ENCODE data around the gene SNTG2.

SNTG2 gene

GRCh38 chr2:1318366-1319009 is 367.8 kb downstream of the SNTG2 start:
- no peak for DNase-seq (ENCODE audit: low read depth)

DNA sequence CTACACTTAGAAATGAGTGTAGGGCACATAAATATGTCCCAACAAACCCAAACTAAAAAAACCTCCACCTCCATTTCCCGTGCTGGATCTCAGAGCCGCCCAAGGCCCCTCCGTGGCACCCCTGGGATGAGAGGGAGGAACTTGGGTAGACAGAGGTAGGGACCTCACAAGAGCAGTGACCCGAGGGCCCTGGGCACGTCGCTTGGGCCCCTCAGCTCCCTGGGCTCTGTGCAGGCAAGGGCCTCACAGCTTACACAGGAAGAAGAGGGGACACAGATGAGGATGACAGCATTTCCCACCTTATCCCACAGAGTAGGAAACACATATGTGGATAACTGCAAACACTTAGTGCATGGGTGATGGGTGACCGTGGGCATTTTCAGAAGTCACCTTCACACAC is 368.7 kb downstream of the SNTG2 start:
- no peak for DNase-seq (ENCODE audit: low read depth)

GRCh38 chr2:1321321-1321720 is 370.7 kb downstream of the SNTG2 start:
- no peak for DNase-seq (ENCODE audit: low read depth)

GRCh38 chr2:1324884-1325283 is 374.2 kb downstream of the SNTG2 start:
- no peak for DNase-seq (ENCODE audit: low read depth)

DNA sequence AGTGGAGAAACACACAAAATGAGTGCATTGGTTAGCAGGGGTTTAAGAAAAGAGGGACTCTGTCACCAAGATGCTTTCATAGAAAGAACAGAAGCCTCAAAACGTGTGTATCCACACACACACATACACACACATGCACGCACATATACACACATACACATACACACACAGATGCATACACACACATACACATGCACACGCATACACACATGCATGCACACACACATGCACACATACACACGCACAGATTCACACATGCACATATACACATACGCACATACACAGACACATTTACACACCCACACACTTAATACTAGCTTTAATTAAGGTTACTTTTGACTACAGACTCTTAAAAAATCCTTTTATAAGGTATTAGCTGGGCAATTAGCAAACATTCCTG is 378.0 kb downstream of the SNTG2 start:
- DNase-seq (ENCODE audit: low read depth): no peak

DNA sequence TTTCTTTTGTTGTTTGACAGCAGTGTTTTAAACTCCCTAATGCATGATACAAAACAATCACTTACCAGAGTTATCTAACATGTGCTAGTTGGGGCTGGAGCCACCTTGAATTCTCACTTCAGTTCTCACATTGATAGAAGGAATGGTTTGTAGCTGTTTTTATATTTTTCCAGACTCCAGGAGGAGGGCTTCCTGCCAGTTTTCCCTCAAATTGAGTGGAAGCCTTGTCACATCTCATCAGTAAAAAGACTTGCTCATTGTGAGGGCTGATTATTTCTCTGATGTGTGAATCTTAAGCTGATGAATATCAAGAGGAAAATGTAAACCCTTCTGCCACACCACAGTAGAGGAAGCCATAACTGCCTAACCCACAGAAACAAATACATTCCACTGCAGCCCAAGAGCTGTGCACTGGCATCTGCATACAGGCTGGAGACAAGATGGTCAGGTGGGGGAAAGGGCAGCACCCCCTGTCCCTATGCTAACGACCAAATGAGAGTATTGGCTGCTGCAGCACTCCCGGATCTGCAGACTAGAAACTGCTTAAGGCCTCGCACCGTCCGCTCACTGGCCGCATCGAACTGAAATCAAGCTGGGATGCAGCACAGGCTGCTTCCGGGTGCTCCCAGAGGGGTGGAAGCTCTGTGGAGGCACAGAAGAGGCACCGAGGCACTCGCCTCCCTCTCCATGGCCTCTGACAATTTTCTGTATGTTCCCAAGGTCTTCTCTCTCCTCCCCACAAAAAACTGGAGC is 388.9 kb downstream of the SNTG2 start:
- no peak for DNase-seq (ENCODE audit: low read depth)

DNA sequence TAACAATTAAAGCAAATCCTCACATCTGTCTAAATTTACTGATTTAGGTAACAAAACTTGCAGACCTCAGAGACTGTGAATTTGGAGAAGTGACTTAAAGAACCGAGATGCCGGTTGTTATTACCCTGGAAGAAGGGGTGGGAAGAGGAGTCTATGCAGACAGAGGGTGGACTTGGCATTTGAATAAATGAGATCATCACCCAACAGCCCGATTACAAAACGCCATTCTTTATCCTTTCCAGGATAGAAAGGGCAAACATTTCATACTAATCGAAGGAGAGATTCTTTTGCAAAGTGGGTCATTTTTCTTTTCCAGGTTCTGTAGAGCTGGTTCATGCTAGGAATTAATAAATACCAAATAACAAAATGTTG is 389.5 kb downstream of the SNTG2 start:
- DNase-seq (ENCODE audit: low read depth): no peak

DNA sequence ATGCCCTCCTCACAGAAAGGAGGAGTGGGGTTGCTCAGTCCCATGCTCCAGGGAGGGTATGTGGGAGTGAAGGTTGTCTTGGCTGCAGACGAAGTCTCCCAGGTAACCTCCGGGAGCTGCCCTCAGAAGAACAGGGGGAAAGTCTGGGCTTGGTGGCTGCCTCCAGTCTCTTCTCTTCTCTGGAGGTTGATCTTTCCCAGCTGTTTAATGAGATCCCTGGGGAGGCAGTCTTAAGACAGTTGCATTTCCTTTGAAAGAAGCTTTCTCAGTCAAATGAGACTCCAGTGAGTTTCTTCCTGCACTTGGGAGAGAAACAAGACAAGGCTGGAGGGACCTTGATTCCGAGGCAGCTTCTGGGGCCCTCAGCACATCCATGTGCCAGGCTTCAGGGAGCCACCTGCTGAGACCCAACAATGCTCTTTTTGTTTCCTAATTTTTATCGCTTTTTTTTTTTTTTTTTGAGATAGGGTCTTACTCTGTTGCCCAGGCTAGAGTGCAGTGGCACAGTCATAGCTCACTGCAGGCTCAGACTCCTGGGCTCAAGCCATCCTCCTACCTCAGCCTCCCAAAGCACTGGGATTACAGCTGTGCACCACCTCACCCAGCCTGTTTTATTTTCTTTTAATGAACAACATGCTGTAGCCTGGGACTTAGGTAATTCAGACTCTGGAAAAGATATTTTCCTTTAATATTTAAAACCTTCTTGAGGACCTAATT is 390.9 kb downstream of the SNTG2 start:
- DNase-seq (ENCODE audit: low read depth): no peak

GRCh38 chr2:1348789-1349188 is 398.1 kb downstream of the SNTG2 start:
- no peak for DNase-seq (ENCODE audit: low read depth)

DNA sequence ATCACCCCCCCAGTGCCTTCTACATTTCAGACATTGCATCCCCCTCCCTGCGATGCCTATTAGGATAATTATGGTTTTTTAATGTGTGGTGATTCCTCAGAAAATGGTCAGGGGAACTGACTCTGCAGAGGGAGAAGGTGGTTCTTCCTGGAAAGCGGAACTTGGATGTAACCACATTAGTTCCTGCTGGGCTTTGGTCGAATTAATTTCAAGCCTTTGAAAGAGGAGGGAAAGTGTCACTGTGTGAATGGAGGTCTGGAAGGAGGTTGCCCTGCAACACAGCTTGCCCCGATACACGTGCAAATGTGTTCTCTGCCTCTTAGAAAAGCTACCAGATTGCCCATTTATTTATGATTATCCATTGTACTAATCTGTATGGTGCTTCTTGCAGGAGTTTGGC is 399.5 kb downstream of the SNTG2 start:
- no peak for DNase-seq (ENCODE audit: low read depth)

DNA sequence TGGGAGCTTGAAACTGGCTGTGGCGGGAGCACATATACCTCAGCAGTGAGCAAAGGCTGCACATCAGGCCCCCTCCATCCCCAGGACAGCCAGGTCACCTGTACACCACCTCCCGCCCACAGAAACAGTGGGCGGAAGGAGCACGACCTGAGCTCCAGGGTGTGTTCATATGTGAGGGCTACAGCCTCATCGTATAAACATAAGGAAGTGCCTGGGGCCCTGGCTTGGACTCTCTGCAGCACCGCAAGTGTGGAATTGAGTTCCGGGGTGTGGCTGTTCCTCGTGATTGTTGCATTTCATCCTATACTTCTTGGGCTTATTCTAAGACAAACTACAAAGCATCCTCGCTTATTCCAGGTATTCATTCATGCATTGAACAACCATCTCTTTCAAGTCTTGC is 402.5 kb downstream of the SNTG2 start:
- no peak for DNase-seq (ENCODE audit: low read depth)

- DNase-seq (ENCODE audit: low read depth): no peak
Observed at GRCh38 chr2:1353543-1353942, 402.9 kb downstream of the SNTG2 start.

DNA sequence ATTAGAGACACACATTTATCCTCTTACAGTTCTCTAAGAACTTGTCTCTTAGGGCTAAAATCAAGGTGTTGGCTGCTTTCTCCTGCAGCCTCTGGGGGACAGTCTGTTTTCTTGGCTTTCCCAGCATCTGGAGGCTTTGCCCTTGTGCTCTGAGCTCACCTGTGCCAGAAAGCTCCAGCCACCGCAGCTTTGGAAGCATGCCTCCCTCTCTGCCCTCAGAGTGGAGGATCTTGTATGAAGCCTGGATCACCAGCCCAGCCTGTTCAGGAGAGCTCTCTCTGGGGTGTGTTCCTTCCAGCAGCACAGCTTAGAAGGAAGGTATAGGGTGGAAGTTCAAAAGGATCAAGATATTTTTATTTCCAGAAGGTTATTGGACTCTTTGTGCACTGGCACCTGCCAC is 409.5 kb downstream of the SNTG2 start:
- DNase-seq (ENCODE audit: low read depth): no peak

GRCh38 chr2:1360557-1361250 is 410.1 kb downstream of the SNTG2 start:
- no peak for DNase-seq (ENCODE audit: low read depth)

- DNase-seq (ENCODE audit: low read depth): no peak
Observed at GRCh38 chr2:1363367-1363766, 412.7 kb downstream of the SNTG2 start.

- no peak for DNase-seq (ENCODE audit: low read depth)
Observed at GRCh38 chr2:1366546-1367134, 416.0 kb downstream of the SNTG2 start.

- no peak for DNase-seq (ENCODE audit: low read depth)
Observed at GRCh38 chr2:1367601-1368000, 417.0 kb downstream of the SNTG2 start.

DNA sequence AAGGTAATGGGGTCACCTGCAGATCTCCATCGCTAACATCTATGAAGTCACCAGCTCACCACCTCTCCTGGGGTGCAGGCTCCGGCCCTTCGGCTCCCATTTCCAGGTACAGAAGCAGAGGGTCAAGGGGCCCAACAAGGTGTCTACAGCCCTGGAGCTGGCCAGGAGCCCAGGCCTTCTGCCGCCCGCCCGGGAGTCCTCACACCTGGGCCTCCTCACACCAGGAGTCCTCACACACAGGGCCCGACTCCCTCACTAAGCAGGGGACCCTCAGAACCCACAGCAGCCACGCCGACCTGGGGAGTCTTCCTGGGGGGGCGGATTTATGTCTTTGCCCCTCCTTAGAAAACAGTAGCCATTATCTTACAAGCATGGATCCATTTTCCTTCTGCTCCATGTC is 419.3 kb downstream of the SNTG2 start:
- DNase-seq (ENCODE audit: low read depth): no peak

DNA sequence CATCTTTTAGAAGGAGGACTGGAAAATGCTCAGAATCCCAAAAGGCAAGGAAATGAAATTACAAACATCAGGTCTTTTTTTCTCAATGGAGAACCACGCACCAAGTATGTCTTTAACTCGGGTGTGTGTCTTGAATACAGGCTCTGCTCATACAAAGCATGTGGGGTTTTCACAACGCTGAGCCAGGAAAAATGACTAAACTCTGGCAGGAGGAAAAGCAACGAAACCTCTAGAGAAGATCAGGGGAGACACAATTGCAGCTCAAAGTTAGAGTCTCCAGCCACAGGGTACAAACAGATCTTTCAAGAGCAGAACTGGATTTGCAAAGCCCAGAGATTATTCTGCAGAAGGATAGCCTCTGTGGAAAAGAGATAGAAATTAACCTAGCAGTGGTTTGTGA is 419.8 kb downstream of the SNTG2 start:
- DNase-seq (ENCODE audit: low read depth): no peak

- DNase-seq (ENCODE audit: low read depth): no peak
Observed at GRCh38 chr2:1371082-1371481, 420.4 kb downstream of the SNTG2 start.

DNA sequence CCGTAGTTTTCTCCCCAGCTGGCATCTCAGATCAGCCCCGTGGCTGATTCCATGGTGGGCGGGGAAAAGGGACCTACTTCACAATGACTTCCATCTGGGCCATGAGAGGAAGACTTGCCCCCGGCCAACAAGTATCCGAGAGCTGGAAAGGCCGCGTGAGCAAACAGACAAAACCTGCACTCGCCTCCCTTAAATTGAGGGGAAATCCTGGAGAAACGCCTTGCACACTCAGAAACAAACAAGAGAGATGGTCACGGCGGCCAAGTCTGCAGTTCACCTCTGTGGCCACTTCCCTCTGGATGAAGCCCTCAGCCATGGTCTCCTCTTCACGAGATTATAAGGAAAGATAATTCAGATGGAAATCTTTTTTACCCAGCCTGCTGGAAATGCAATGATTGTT is 423.2 kb downstream of the SNTG2 start:
- no peak for DNase-seq (ENCODE audit: low read depth)

DNA sequence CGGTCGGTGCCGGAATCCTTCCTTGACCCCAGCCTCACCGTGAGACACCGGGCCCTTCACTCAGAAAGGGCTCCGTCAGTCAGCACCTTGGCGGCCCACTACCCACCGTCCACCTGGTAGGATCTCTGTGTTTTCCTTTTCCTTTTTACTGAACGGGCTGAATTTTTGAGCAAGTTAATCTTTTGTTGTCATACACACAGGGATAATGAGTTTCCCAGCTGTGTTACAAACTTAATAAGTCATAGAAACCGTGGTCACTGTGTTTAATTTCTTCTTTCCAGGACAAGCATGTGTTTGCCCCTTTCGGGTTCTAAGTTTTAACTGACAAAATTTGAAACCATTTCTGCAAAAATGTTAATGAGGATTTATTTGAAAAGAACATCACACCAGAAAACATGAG is 423.6 kb downstream of the SNTG2 start:
- no peak for DNase-seq (ENCODE audit: low read depth)
